HepG2 (cell line): ENCODE measurements around the gene LUZP1. TPM values are rescaled to one million over a fixed set of nuclear protein-coding genes. Genes with fewer than 3 reads are reported as not detected.

Source experiments
- ATAC-seq: fragments of 200-7000 bp; cut with Tn5 transposase; 3 replicates; pipeline ENCODE4 v1.9.1; 2020; ENCODE audit warnings: mild to moderate bottlenecking, moderate library complexity
- BruUV-seq: library from RNA; stranded (reverse); fragments of 400-500 nt; replicated peaks from 2 replicates; lab custom pipeline; 2021; lab: Mats Ljungman, UMichigan
- CTCF ChIA-PET: fragments of 300-600 bp; formaldehyde crosslinking; extraction: SDS; loops from one replicate; lab custom pipeline; 2021; ENCODE audit warnings: low total read pairs, inconsistent platforms, low intra/inter-chr PET ratio; lab: Yijun Ruan, JAX
- POLR2A ChIA-PET: fragments of 350-600 bp; sonication (Branson Sonifier 250); formaldehyde crosslinking; loops from one replicate; lab custom pipeline; 2020; ENCODE audit warnings: antibody characterized with exemption, inconsistent platforms; lab: Yijun Ruan, JAX
- DNase-seq: peaks from one replicate; pipeline ENCODE4 v3.0.0-alpha.2; 2015; ENCODE audit warnings: low spot score
- FAIRE-seq: peaks from 3 replicates; lab custom pipeline; 2011; peaks lifted over from hg19 to GRCh38; lab: Jason Lieb, UNC
- H2AFZ ChIP-seq: one replicate; pipeline ENCODE4 v1.6.1; 2011; ENCODE audit warnings: low read length, inconsistent platforms
- H3K27ac ChIP-seq: fragments of 300-600 bp; 3 replicates; pipeline ENCODE4 v1.8.0; 2011; ENCODE audit warnings: mixed run types, mild to moderate bottlenecking, mixed read lengths, low read length, inconsistent platforms; ENCODE audit not compliant: insufficient read depth; ENCODE audit errors: extremely low read length
- H3K27me3 ChIP-seq, 2 experiments: fragments of 200-600 bp in 1 of 2; 2 replicates in 1 of 2; 3 replicates in 1 of 2; pipeline versions ENCODE4 v1.6.0 to v1.8.0; 2011; ENCODE audit warnings: low read length in 2 of 2, mild to moderate bottlenecking in 2 of 2, moderate library complexity in 2 of 2, inconsistent platforms in 1 of 2; ENCODE audit not compliant: insufficient read depth in 2 of 2, control insufficient read depth in 1 of 2
- H3K36me3 ChIP-seq, 2 experiments: fragments of 200-600 bp in 1 of 2; replicated peaks in 1 of 2; 2 replicates in 1 of 2; 3 replicates in 1 of 2; pipeline versions ENCODE4 v1.5.1 to v1.8.0; 2011; ENCODE audit warnings: low read length in 2 of 2, inconsistent platforms in 1 of 2; ENCODE audit not compliant: insufficient read depth in 2 of 2, control insufficient read depth in 1 of 2
- H3K4me1 ChIP-seq: 2 replicates; pipeline ENCODE4 v1.5.1; 2012; ENCODE audit warnings: low read length, inconsistent platforms; ENCODE audit not compliant: insufficient read depth
- H3K4me2 ChIP-seq: 2 replicates; pipeline ENCODE4 v1.6.0; 2011; ENCODE audit warnings: low read depth, low read length, inconsistent platforms
- H3K4me3 ChIP-seq, 3 experiments: fragments of 200-600 bp in 1 of 3; sonication (generic), shearing (Covaris generic) in 1 of 3; replicated peaks in 1 of 3; 2 replicates each; pipeline ENCODE4 v1.5.1; 2011 to 2016; ENCODE audit warnings: low read length in 3 of 3, inconsistent platforms in 2 of 3, low read depth in 2 of 3, mild to moderate bottlenecking in 2 of 3, control low read depth in 1 of 3, mixed read lengths in 1 of 3; ENCODE audit not compliant: insufficient read depth in 1 of 3
- H3K79me2 ChIP-seq: one replicate; pipeline ENCODE4 v1.6.1; 2011; ENCODE audit warnings: low read length, inconsistent platforms; ENCODE audit not compliant: insufficient read depth
- H3K9ac ChIP-seq: 2 replicates; pipeline ENCODE4 v1.6.0; 2011; ENCODE audit warnings: mild to moderate bottlenecking, low read depth, low read length, inconsistent platforms; ENCODE audit not compliant: insufficient read depth
- H3K9me3 ChIP-seq: 2 replicates; pipeline ENCODE4 v1.5.1; 2012; ENCODE audit warnings: mild to moderate bottlenecking, low read length
- H4K20me1 ChIP-seq: 2 replicates; pipeline ENCODE4 v1.6.0; 2011; ENCODE audit warnings: inconsistent platforms, mild to moderate bottlenecking, low read length, moderate library complexity; ENCODE audit not compliant: insufficient read depth
- ATF7 ChIP-seq, 2 experiments: fragments of 450-650 bp in 1 of 2; sonication (generic) in 1 of 2; formaldehyde crosslinking in 1 of 2; IDR thresholded peaks; 2 replicates each; pipeline versions ENCODE4 v1.4.0 to v1.6.1; 2016 to 2020; ENCODE audit warnings: antibody characterized with exemption in 1 of 2, mild to moderate bottlenecking in 1 of 2, missing genetic modification reagents in 1 of 2
- DNMT1 ChIP-seq: sonication (generic); formaldehyde crosslinking; IDR thresholded peaks from 2 replicates; pipeline ENCODE4 v1.5.1; 2020; ENCODE audit warnings: mild to moderate bottlenecking, missing genetic modification reagents
- IRX3 ChIP-seq: sonication (generic); formaldehyde crosslinking; IDR thresholded peaks from 2 replicates; pipeline ENCODE4 v1.8.1; 2023; ENCODE audit warnings: mild to moderate bottlenecking, low read depth, missing genetic modification reagents, borderline replicate concordance
- NFKBIZ ChIP-seq: IDR thresholded peaks from 2 replicates; pipeline ENCODE4 v1.6.1; 2018; ENCODE audit warnings: missing genetic modification reagents, missing compliant biosample characterization
- PAWR ChIP-seq: sonication (generic); formaldehyde crosslinking; IDR thresholded peaks from 2 replicates; pipeline ENCODE4 v1.4.0; 2020; ENCODE audit warnings: missing genetic modification reagents, mild to moderate bottlenecking, borderline replicate concordance
- RFX3 ChIP-seq: IDR thresholded peaks from 2 replicates; pipeline ENCODE4 v1.6.1; 2016; ENCODE audit warnings: missing biosample characterization, missing genetic modification reagents
- RXRA ChIP-seq: sonication (generic); formaldehyde crosslinking; IDR thresholded peaks from 2 replicates; pipeline ENCODE4 v1.5.1; 2020; ENCODE audit warnings: missing genetic modification reagents
- SMAD9 ChIP-seq: sonication (generic); formaldehyde crosslinking; IDR thresholded peaks from 2 replicates; pipeline ENCODE4 v1.5.1; 2020; ENCODE audit warnings: mild to moderate bottlenecking, missing genetic modification reagents
- SRSF1 ChIP-seq: fragments of 200-400 bp; formaldehyde crosslinking; optimal IDR thresholded peaks from 2 replicates; pipeline ENCODE3; 2017; ENCODE audit warnings: mild to moderate bottlenecking, low read depth, low read length, moderate library complexity
- SRY ChIP-seq: sonication (generic); formaldehyde crosslinking; IDR thresholded peaks from 2 replicates; pipeline ENCODE4 v1.8.0; 2022; ENCODE audit warnings: mild to moderate bottlenecking, missing genetic modification reagents
- TBX2 ChIP-seq: sonication (generic); formaldehyde crosslinking; IDR thresholded peaks from 2 replicates; pipeline ENCODE4 v1.5.0; 2020; ENCODE audit warnings: missing genetic modification reagents, mild to moderate bottlenecking, borderline replicate concordance
- TEAD3 ChIP-seq: optimal IDR thresholded peaks from 2 replicates; pipeline ENCODE3; 2016; ENCODE audit warnings: borderline replicate concordance
- ZFX ChIP-seq: sonication (generic); formaldehyde crosslinking; IDR thresholded peaks from 2 replicates; pipeline ENCODE4 v1.4.0; 2020; ENCODE audit warnings: mild to moderate bottlenecking, low read depth, missing genetic modification reagents, moderate library complexity
- ZNF263 ChIP-seq: sonication (generic); formaldehyde crosslinking; IDR thresholded peaks from 2 replicates; pipeline ENCODE4 v1.4.0; 2020; ENCODE audit warnings: missing genetic modification reagents
- ZNF564 ChIP-seq: sonication (generic); formaldehyde crosslinking; IDR thresholded peaks from 2 replicates; pipeline ENCODE4 v1.8.1; 2023; ENCODE audit warnings: mild to moderate bottlenecking, missing genetic modification reagents
- ZNF788 ChIP-seq: sonication (generic); formaldehyde crosslinking; IDR thresholded peaks from 2 replicates; pipeline ENCODE4 v1.5.0; 2020; ENCODE audit warnings: mild to moderate bottlenecking, missing genetic modification reagents, borderline replicate concordance
- ZNF83 ChIP-seq: sonication (generic); formaldehyde crosslinking; IDR thresholded peaks from 2 replicates; pipeline ENCODE4 v1.4.0; 2020; ENCODE audit warnings: missing genetic modification reagents, mild to moderate bottlenecking, borderline replicate concordance
- WGBS: methylation state at CpG from one replicate; pipeline ENCODE4 v1.1.6; 2017; ENCODE audit warnings: low lambda C conversion rate; 5-methylcytosine and 5-hydroxymethylcytosine counted together
- in situ Hi-C: cut with HindIII; loops from 2 replicates; pipeline ENCODE4 v1.10.0; 2017; ENCODE audit warnings: low pct_unique_long_range_greater_than_20kb; ENCODE audit not compliant: extremely low pct_ligation_motif_present
- intact Hi-C: fragments of 100-400 bp; cut with micrococcal nuclease; formaldehyde crosslinking; loops from one replicate; pipeline ENCODE4 v1.10.0; 2022; ENCODE audit not compliant: unreplicated experiment
- polyA plus RNA-seq, 8 experiments: library from polyadenylated mRNA; depleted of rRNA in 3 of 8; stranded (reverse) in 7 of 8; unstranded in 1 of 8; fragments of >200 nt; fragmentation: Illumina TruSeq in 4 of 8; extraction: Trizol in 4 of 8; gene quantifications; 2 replicates each; pipeline versions ENCODE4 v1.2.1 to v1.2.3, GENCODE V29; 2011 to 2016; ENCODE audit warnings: low read depth in 4 of 8, missing spikeins in 1 of 8, mixed read lengths in 1 of 8; ENCODE audit not compliant: insufficient read depth in 1 of 8
- total RNA-seq, 5 experiments: library from RNA; depleted of rRNA; stranded (reverse); fragments of >200 nt; fragmentation: Illumina TruSeq; extraction: Trizol; gene quantifications; 2 replicates each; pipeline ENCODE4 v1.2.3, GENCODE V29; 2016; ENCODE audit warnings: low read depth in 1 of 5
- TF ChIP-seq, protein P1 (sequence below): sonication (generic); formaldehyde crosslinking; IDR thresholded peaks from 2 replicates; pipeline ENCODE4 v1.4.0; 2020; ENCODE audit warnings: missing genetic modification reagents
- TF ChIP-seq, protein P2 (sequence below): sonication (generic); formaldehyde crosslinking; IDR thresholded peaks from 2 replicates; pipeline ENCODE4 v1.5.0; 2020; ENCODE audit warnings: missing genetic modification reagents, mild to moderate bottlenecking, borderline replicate concordance
- TF ChIP-seq, protein P3 (sequence below): sonication (generic); formaldehyde crosslinking; IDR thresholded peaks from 2 replicates; pipeline ENCODE4 v1.4.0; 2020; ENCODE audit warnings: missing genetic modification reagents

Gene LUZP1
- total and polyA plus RNA-seq, 2 of the 13 experiments (the other 11 are each of a cell fraction or from before 2014, with no cell fraction given), result 6.9 to 12.7 TPM

DNA sequence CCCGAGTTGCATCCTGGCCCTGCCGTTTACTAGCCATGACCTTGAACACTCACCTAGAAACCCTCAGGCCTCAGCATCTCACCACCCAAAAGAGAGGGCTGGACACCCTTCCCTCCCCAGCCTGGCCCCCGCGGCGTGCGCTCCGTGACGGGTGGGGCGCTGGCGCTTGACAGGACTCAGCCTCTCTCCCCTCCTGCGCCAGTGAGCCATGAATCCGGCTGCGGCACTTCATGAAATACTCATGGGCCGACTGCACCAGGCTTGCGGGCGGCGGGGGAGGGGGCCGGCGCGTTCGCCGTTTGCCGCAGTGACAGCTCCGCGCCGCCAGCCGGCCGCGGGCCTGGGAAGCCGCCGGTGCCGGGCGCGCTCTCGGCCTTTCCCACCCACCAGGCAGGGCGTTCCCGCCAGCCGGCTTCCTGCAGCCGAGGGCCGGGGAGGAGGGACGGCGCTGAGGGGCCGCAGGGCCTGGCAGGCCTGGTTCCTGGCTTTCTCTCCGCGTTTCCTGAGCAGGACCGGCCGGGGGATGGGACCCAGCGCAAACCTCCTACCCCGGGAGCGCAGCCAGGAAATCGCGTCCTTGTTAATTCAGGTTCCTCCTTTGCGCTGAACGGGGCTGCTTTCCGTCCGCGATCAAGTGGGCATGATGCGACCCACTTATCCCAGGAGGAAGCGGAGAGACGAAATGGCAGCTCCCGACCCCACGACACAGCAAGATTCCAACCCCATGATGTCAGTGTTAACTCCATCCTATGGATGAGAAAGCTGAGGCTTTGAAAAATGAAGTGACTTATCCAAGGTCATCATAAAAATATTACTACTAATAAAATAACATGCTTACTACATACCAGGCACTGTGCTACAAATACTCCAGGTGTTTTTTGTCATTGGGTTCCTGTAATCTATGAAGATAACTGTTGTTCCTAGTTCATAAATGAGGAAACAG is 9.1 kb upstream of the LUZP1 start:
- no TSS peak for BruUV-seq
- Histone ChIP-seq H3K4me3 (peak overlapping the region; percentile 64 to 84 (median 75)), H3K27me3 (peaks cover 0 to 8% of the 10 kb centered on the region in 2 experiments; a peak in 2 of 5 replicates), H4K20me1 (no peaks in the 10 kb centered on the region), H3K9me3 (no peaks in the 10 kb centered on the region), H3K36me3 (no peaks in the 10 kb centered on the region), H3K9ac (peak overlapping the region; percentile 70), H3K4me2 (peak overlapping the region; percentile 98), H3K79me2 (no peaks in the 10 kb centered on the region), H3K4me1 (peaks cover 54% of the 10 kb centered on the region), H2AFZ (peak overlapping the region; percentile 27), H3K27ac (no peak overlapping the region)
- DNase-seq, result peak; percentile 25
- ChIA-PET POLR2A (interaction anchor here (0.7 to 2.3 kb wide), 2 partner anchors 10 kb away, joined by 3 to 8 read pairs; no protein-coding TSS in a partner anchor), CTCF (interaction anchor here (3.1 kb wide), 1 partner anchor 79 kb away, joined by 17 read pairs; no protein-coding TSS in a partner anchor)
- in situ Hi-C loops (no loop called here), intact Hi-C loops (no loop called here)
- ATAC-seq, result peak; percentile 90
- FAIRE-seq, result no peak
- WGBS, result 6% methylated on average over 4 of the region's 62 CpGs
- no peak for TF ChIP-seq RFX3 (CRISPR knock-in tag)
- peak; percentile 78 for TF ChIP-seq SRY
- TF ChIP-seq NFKBIZ, result no peak
- 0 out of 2 replicates have a peak, but pooled peaks have one; percentile 64 for TF ChIP-seq DNMT1 (CRISPR knock-in tag)
- TF ChIP-seq ZFX, result peak; percentile 85
- no peak for TF ChIP-seq ZNF564
- no peak; the same call in 1 of the 2 replicates for TF ChIP-seq ZNF788 (CRISPR knock-in tag)
- TF ChIP-seq PAWR, result no peak
- peak; percentile 93 for TF ChIP-seq IRX3
- peak; percentile 16; the same call in 1 of the 2 replicates for TF ChIP-seq TBX2 (CRISPR knock-in tag)
- TF ChIP-seq, protein P1, sequence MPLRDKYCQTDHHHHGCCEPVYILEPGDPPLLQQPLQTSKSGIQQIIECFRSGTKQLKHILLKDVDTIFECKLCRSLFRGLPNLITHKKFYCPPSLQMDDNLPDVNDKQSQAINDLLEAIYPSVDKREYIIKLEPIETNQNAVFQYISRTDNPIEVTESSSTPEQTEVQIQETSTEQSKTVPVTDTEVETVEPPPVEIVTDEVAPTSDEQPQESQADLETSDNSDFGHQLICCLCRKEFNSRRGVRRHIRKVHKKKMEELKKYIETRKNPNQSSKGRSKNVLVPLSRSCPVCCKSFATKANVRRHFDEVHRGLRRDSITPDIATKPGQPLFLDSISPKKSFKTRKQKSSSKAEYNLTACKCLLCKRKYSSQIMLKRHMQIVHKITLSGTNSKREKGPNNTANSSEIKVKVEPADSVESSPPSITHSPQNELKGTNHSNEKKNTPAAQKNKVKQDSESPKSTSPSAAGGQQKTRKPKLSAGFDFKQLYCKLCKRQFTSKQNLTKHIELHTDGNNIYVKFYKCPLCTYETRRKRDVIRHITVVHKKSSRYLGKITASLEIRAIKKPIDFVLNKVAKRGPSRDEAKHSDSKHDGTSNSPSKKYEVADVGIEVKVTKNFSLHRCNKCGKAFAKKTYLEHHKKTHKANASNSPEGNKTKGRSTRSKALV (CRISPR knock-in tag), result peak; percentile 80; the same call in 1 of the 2 replicates
- 0 out of 2 replicates have a peak, but pooled peaks have one; percentile 13 for TF ChIP-seq SMAD9 (CRISPR knock-in tag)
- TF ChIP-seq RXRA (CRISPR knock-in tag), result no peak
- 0 out of 2 replicates have a peak, but pooled peaks have one; percentile 81 for TF ChIP-seq ZNF83 (CRISPR knock-in tag)
- TF ChIP-seq ATF7 (IDR thresholded peaks at IDR 0.05), result no peak
- TF ChIP-seq ATF7 (CRISPR knock-in tag; IDR thresholded peaks at IDR 0.05), result no peak
- TF ChIP-seq TEAD3 (CRISPR knock-in tag), result no peak
- peak; percentile 52 for TF ChIP-seq SRSF1
- TF ChIP-seq, protein P2, sequence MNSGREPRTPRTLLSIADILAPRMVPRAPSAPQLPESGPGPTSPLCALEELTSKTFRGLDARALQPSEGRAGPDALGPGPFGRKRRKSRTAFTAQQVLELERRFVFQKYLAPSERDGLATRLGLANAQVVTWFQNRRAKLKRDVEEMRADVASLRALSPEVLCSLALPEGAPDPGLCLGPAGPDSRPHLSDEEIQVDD (CRISPR knock-in tag), result 0 out of 2 replicates have a peak, but pooled peaks have one; percentile 75
- TF ChIP-seq, protein P3, sequence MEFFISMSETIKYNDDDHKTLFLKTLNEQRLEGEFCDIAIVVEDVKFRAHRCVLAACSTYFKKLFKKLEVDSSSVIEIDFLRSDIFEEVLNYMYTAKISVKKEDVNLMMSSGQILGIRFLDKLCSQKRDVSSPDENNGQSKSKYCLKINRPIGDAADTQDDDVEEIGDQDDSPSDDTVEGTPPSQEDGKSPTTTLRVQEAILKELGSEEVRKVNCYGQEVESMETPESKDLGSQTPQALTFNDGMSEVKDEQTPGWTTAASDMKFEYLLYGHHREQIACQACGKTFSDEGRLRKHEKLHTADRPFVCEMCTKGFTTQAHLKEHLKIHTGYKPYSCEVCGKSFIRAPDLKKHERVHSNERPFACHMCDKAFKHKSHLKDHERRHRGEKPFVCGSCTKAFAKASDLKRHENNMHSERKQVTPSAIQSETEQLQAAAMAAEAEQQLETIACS (CRISPR knock-in tag), result peak; percentile 80
- peak; percentile 86 for TF ChIP-seq ZNF263 (CRISPR knock-in tag)
